Measurements from ENCODE around the gene FCSK.
"Not testable (repeated sequence)": the region's sequence is repeated elsewhere in the genome, so short reads cannot be mapped to it uniquely, and the experiment has no call there.

Gene FCSK

DNA sequence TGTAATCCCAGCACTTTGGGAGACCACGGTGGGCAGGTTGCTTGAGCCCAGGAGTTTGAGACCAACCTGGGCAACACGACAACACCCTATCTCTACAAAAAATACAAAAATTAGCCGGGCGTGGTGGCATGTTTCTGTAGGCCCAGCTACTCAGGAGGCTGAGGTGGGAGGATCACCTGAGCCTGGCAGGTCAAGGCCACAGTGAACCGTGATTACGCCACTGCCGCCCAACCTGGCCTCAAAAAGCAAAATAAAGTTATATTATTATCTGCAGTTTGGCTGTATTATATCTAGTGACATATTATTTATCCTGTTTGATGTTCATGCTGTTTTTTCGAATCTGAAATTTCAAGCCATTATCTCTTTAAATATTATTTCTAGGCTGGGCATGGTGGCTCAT, 42.0 kb upstream of the FCSK start:
- Histone ChIP-seq H3K9ac (ENCODE audit: low read length) (no peak overlapping the region), H4K20me1 (ENCODE audit: insufficient read depth, low read length) (peaks cover 54% of the 10 kb centered on the region), H2AFZ (ENCODE audit: low read depth, low read length) (no peak overlapping the region), H3K27me3 (ENCODE audit: low read depth, low read length) (no peaks in the 10 kb centered on the region), H3K4me2 (ENCODE audit: low read length) (no peak overlapping the region), H3K4me1 (ENCODE audit: low read length) (peaks cover 36% of the 10 kb centered on the region), H3K27ac (ENCODE audit: low read length) (no peak overlapping the region), H3K79me2 (ENCODE audit: low read length) (peaks cover 48% of the 10 kb centered on the region), H3K36me3 (replicated peaks; ENCODE audit: low read depth, low read length) (peaks cover 19% of the 10 kb centered on the region), H3K9me3 (ENCODE audit: insufficient read depth, low read length) (no peaks in the 10 kb centered on the region), H3K4me3 (ENCODE audit: low read length) (no peak overlapping the region)
- TF ChIP-seq, protein P1, sequence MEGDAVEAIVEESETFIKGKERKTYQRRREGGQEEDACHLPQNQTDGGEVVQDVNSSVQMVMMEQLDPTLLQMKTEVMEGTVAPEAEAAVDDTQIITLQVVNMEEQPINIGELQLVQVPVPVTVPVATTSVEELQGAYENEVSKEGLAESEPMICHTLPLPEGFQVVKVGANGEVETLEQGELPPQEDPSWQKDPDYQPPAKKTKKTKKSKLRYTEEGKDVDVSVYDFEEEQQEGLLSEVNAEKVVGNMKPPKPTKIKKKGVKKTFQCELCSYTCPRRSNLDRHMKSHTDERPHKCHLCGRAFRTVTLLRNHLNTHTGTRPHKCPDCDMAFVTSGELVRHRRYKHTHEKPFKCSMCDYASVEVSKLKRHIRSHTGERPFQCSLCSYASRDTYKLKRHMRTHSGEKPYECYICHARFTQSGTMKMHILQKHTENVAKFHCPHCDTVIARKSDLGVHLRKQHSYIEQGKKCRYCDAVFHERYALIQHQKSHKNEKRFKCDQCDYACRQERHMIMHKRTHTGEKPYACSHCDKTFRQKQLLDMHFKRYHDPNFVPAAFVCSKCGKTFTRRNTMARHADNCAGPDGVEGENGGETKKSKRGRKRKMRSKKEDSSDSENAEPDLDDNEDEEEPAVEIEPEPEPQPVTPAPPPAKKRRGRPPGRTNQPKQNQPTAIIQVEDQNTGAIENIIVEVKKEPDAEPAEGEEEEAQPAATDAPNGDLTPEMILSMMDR (IDR thresholded peaks at IDR 0.05; ENCODE audit: low read depth, low read length): no peak
- no peak for TF ChIP-seq EZH2phosphoT487 (IDR thresholded peaks at IDR 0.05; ENCODE audit: low read depth)

DNA sequence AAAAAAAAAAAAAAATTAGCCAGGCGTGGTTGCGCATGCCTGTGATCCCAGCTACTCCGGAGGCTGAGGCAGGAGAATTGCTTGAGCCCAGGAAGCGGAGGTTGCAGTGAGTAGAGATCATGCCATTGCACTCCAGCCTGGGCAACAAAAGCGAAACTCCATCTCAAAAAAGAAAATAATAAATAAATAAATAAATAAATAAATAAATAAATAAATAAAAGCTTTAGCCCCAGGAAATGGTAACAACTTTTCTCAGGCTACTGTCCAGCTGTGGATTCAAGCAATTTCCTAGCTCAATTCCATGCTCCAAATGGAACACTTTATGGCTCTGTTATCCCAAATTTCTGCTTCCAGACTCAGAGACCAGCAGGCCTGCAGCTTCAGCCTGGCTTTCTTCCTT, 40.8 kb upstream of the FCSK start:
- Histone ChIP-seq H3K36me3 (replicated peaks; ENCODE audit: low read depth, low read length) (peaks cover 21% of the 10 kb centered on the region), H4K20me1 (ENCODE audit: insufficient read depth, low read length) (peaks cover 54% of the 10 kb centered on the region)
- not testable (repeated sequence) for H3K9ac ChIP-seq (ENCODE audit: low read length)

DNA sequence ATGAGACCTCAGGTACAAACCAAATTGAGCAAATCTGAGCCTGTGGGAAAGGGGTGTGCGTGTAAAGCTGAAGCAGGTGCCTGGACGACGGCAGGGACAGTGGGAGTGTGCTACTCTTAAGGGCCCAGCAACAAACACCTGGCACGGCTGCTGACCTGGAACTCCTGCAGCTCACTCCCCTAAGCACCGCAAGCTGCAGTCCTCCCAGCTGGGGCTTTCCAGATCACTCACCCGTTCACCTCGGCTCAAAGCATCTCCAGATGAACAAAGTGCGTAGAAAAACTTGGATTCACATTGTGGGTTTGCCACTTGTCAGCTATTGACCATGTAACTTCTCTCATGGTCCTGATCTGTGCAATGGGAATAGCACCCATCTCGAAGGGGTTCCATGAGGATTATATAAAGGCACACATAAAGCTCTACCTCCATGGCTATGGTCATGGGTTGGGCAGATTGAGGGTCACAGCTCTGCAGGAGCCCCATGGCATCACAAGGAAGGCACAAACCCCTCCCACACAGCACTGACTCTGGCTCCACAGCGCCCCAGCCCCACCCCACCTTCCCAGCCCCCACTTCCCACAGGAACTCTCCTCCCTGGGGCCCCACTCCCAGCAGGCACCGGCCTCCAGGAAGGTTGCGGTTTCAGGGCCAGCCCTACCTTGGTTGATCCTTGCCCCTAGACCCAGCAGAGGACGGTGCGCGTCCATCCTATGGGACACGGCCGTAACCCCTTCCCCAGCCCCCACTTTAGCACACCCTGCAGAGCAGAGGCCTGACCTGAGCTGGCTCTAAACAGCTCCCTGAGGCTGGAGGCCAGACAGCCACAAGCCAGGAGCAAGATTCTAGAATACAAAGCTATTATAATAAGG, 37.4 kb upstream of the FCSK start:
- peak overlapping the region; percentile 47 for H3K4me2 ChIP-seq (ENCODE audit: low read length)
- H3K27me3 ChIP-seq (ENCODE audit: low read depth, low read length): no peaks in the 10 kb centered on the region
- H3K9ac ChIP-seq (ENCODE audit: low read length): no peak overlapping the region
- H3K79me2 ChIP-seq (ENCODE audit: low read length): peaks cover 80% of the 10 kb centered on the region
- H3K27ac ChIP-seq (ENCODE audit: low read length): no peak overlapping the region
- H2AFZ ChIP-seq (ENCODE audit: low read depth, low read length): no peak overlapping the region
- H3K4me3 ChIP-seq (ENCODE audit: low read length): no peak overlapping the region
- H4K20me1 ChIP-seq (ENCODE audit: insufficient read depth, low read length): peaks cover 79% of the 10 kb centered on the region
- H3K36me3 ChIP-seq (replicated peaks; ENCODE audit: low read depth, low read length): peaks cover 19% of the 10 kb centered on the region
- TF ChIP-seq, protein P1 (IDR thresholded peaks at IDR 0.05; ENCODE audit: low read depth, low read length): no peak
- TF ChIP-seq EZH2phosphoT487 (IDR thresholded peaks at IDR 0.05; ENCODE audit: low read depth): no peak
- no peaks in the 10 kb centered on the region for H3K9me3 ChIP-seq (ENCODE audit: insufficient read depth, low read length)
- peaks cover 42% of the 10 kb centered on the region for H3K4me1 ChIP-seq (ENCODE audit: low read length)

More for the DNA sequence above, 40.8 kb upstream of the FCSK start:
- not testable (repeated sequence) for H3K27ac ChIP-seq (ENCODE audit: low read length); H3K27me3 ChIP-seq (ENCODE audit: low read depth, low read length); H3K4me2 ChIP-seq (ENCODE audit: low read length); H2AFZ ChIP-seq (ENCODE audit: low read depth, low read length); H3K9me3 ChIP-seq (ENCODE audit: insufficient read depth, low read length); H3K4me3 ChIP-seq (ENCODE audit: low read length)
- Histone ChIP-seq H3K4me1 (ENCODE audit: low read length) (peaks cover 36% of the 10 kb centered on the region), H3K79me2 (ENCODE audit: low read length) (peaks cover 48% of the 10 kb centered on the region)

DNA sequence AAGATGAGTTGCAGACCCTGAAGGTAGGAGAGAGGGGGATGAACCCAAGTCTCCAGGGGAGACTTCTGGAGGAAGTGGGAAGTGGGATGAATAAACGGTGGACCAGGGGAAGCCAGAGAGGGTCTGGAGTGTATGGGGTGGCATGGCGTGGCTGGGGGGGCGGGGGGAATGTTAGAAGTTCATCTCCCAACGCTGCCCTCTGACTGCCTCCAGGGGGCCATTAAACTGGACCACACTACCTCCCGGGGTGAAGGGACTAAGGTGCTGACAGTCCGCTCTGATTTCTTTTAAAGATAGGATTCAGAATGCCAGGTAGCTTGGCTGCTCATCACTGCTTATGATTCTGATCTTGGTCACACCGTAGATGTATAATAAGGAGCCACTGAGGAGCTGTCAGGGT, 36.7 kb upstream of the FCSK start:
- Histone ChIP-seq H3K9ac (ENCODE audit: low read length) (no peak overlapping the region), H3K36me3 (replicated peaks; ENCODE audit: low read depth, low read length) (peaks cover 20% of the 10 kb centered on the region), H3K4me1 (ENCODE audit: low read length) (peaks cover 42% of the 10 kb centered on the region), H3K79me2 (ENCODE audit: low read length) (peaks cover 87% of the 10 kb centered on the region), H3K4me3 (ENCODE audit: low read length) (no peak overlapping the region), H2AFZ (ENCODE audit: low read depth, low read length) (no peak overlapping the region), H3K4me2 (ENCODE audit: low read length) (peak overlapping the region; percentile 47; the same call in 1 of the 2 replicates), H3K9me3 (ENCODE audit: insufficient read depth, low read length) (no peaks in the 10 kb centered on the region), H3K27ac (ENCODE audit: low read length) (no peak overlapping the region), H3K27me3 (ENCODE audit: low read depth, low read length) (no peaks in the 10 kb centered on the region), H4K20me1 (ENCODE audit: insufficient read depth, low read length) (peaks cover 82% of the 10 kb centered on the region)
- TF ChIP-seq, protein P1 (IDR thresholded peaks at IDR 0.05; ENCODE audit: low read depth, low read length): no peak
- TF ChIP-seq EZH2phosphoT487 (IDR thresholded peaks at IDR 0.05; ENCODE audit: low read depth): no peak

Data from OCI-LY3 (cell line).